ENCODE results near the gene AHCTF1.
"Not testable (repeated sequence)": the region's sequence is repeated elsewhere in the genome, so short reads cannot be mapped to it uniquely, and the experiment has no call there.

Gene AHCTF1

DNA sequence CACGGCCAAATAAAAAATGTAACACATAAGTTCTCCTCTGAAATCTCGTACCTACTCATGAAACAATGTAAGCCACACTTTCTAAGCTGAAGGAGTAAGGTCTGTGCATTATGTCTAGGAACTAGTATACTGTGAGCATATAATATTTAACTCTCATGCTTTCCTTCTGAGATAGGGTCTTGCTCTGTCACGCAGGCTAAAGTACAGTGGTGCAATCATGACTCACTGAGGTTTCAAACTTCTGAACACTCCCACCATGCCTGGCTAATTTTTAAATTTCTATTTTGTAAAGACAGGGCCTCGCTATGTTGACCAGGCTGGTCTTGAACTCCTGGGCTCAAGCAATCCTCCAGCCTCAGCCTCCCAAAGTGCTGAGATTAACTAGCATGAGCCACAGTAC, 71.3 kb downstream of the AHCTF1 start:
- no peak overlapping the region for H2AK5ac ChIP-seq (ENCODE audit: low read length, severe bottlenecking)
- no peak overlapping the region for H4K91ac ChIP-seq (ENCODE audit: low read length)
- H3K14ac ChIP-seq (ENCODE audit: low read length in 2 of 2), result no peak overlapping the region
- H3K79me1 ChIP-seq (replicated peaks; ENCODE audit: low read length, poor library complexity, severe bottlenecking), result peaks cover 9% of the 10 kb centered on the region
- no peak overlapping the region for H2AFZ ChIP-seq (ENCODE audit: low read depth, low read length)
- H3K4me3 ChIP-seq (ENCODE audit: insufficient read depth in 1 of 2, low read depth in 1 of 2, low read length in 2 of 2), result no peak overlapping the region
- no peak overlapping the region for H3K23ac ChIP-seq (ENCODE audit: low read length in 2 of 2)
- peaks cover 8 to 83% of the 10 kb centered on the region in 2 experiments for H3K36me3 ChIP-seq (ENCODE audit: control insufficient read depth in 1 of 2, insufficient read depth in 2 of 2, low read depth in 1 of 2, low read length in 2 of 2)
- H3K9ac ChIP-seq (ENCODE audit: low read length), result no peak overlapping the region
- no peak overlapping the region for H3K18ac ChIP-seq (ENCODE audit: low read depth in 1 of 2, low read length in 2 of 2)
- H3K4ac ChIP-seq (ENCODE audit: low read depth in 1 of 2, low read length in 2 of 2), result no peak overlapping the region
- no peak overlapping the region for H3K4me2 ChIP-seq (ENCODE audit: low read length, poor library complexity, severe bottlenecking)
- peak overlapping the region; percentile 26 for H3K27ac ChIP-seq (ENCODE audit: low read length, poor library complexity, severe bottlenecking)
- H3K9me3 ChIP-seq (ENCODE audit: control insufficient read depth, low read length), result no peaks in the 10 kb centered on the region
- no peak overlapping the region for H4K8ac ChIP-seq (ENCODE audit: low read length)
- H3K4me1 ChIP-seq (ENCODE audit: control insufficient read depth, insufficient read depth, low read depth, low read length), result no peaks in the 10 kb centered on the region
- H2BK120ac ChIP-seq (ENCODE audit: low read depth, low read length), result no peak overlapping the region
- H2BK15ac ChIP-seq (ENCODE audit: low read depth, poor library complexity, severe bottlenecking), result no peak overlapping the region
- no peak overlapping the region for H2BK5ac ChIP-seq (ENCODE audit: low read depth, low read length, poor library complexity, severe bottlenecking)
- no peak for DNase-seq
- WGBS, result 92% methylated on average over 1 of the region's 4 CpGs
- no peak overlapping the region for H2BK12ac ChIP-seq (ENCODE audit: low read length in 2 of 2)
- no peaks in the 10 kb centered on the region for H3K27me3 ChIP-seq (ENCODE audit: control insufficient read depth in 1 of 2, insufficient read depth in 1 of 2, low read length in 2 of 2)

DNA sequence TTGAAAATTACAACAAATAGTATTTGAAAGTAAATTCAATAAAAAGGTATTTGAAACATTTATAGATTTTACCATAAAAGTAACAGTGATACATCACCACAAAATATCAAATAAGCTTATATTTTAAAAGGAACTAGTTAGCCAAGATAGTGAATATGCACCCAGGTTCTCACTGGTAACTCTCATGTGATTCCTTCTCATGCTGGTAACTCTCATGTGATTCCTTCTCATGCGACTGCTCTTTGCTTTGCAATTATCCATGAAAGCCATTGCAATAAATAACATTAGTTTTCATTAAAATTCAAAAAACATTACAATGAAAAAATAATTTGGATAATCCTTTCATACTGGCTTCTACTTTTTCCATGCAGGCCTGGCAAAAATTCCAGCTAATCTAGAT, 75.4 kb downstream of the AHCTF1 start:
- no peak overlapping the region for H3K9ac ChIP-seq (ENCODE audit: low read length)
- no peak overlapping the region for H2BK12ac ChIP-seq (ENCODE audit: low read length in 2 of 2)
- no peaks in the 10 kb centered on the region for H3K4me1 ChIP-seq (ENCODE audit: control insufficient read depth, insufficient read depth, low read depth, low read length)
- no peak overlapping the region for H3K4ac ChIP-seq (ENCODE audit: low read depth in 1 of 2, low read length in 2 of 2)
- H3K4me2 ChIP-seq (ENCODE audit: low read length, poor library complexity, severe bottlenecking), result no peak overlapping the region
- H4K8ac ChIP-seq (ENCODE audit: low read length), result no peak overlapping the region
- no peak overlapping the region for H3K23ac ChIP-seq (ENCODE audit: low read length in 2 of 2)
- 100% methylated on average over 1 of the region's 1 CpG for WGBS
- no peak overlapping the region for H2AK5ac ChIP-seq (ENCODE audit: low read length, severe bottlenecking)
- peaks cover 9% of the 10 kb centered on the region for H3K79me1 ChIP-seq (replicated peaks; ENCODE audit: low read length, poor library complexity, severe bottlenecking)
- H2AFZ ChIP-seq (ENCODE audit: low read depth, low read length), result no peak overlapping the region
- no peaks in the 10 kb centered on the region for H3K9me3 ChIP-seq (ENCODE audit: control insufficient read depth, low read length)
- no peak overlapping the region for H3K14ac ChIP-seq (ENCODE audit: low read length in 2 of 2)
- no peak overlapping the region for H3K4me3 ChIP-seq (ENCODE audit: insufficient read depth in 1 of 2, low read depth in 1 of 2, low read length in 2 of 2)
- H2BK120ac ChIP-seq (ENCODE audit: low read depth, low read length), result no peak overlapping the region
- H3K27ac ChIP-seq (ENCODE audit: low read length, poor library complexity, severe bottlenecking), result no peak overlapping the region
- no peak overlapping the region for H4K91ac ChIP-seq (ENCODE audit: low read length)
- H3K36me3 ChIP-seq (ENCODE audit: control insufficient read depth in 1 of 2, insufficient read depth in 2 of 2, low read depth in 1 of 2, low read length in 2 of 2), result peaks cover 8 to 92% of the 10 kb centered on the region in 2 experiments
- no peak overlapping the region for H2BK15ac ChIP-seq (ENCODE audit: low read depth, poor library complexity, severe bottlenecking)
- no peak for DNase-seq
- no peak overlapping the region for H3K18ac ChIP-seq (ENCODE audit: low read depth in 1 of 2, low read length in 2 of 2)
- H2BK5ac ChIP-seq (ENCODE audit: low read depth, low read length, poor library complexity, severe bottlenecking), result no peak overlapping the region
- H3K27me3 ChIP-seq (ENCODE audit: control insufficient read depth in 1 of 2, insufficient read depth in 1 of 2, low read length in 2 of 2), result no peaks in the 10 kb centered on the region

DNA sequence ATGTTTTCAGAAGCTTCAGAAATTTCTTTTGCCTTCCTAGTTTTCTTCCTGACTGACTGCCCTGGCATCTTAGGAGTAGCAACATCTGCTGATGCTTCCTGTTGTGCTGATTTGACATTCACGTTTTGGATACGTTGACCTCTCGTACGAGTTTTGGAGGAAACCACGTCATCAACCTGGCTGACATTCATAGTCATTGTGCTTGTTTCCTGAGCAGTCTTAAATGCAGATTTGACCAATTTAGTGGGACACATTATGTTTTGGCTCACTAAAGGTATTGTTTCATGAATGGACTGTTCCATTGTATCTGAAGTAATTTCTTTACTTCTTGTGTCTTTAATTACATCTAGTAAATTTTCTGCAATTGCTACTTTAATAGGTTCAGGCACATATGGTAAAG, 81.1 kb downstream of the AHCTF1 start:
- not testable (repeated sequence) for H2AK5ac ChIP-seq (ENCODE audit: low read length, severe bottlenecking); H2BK12ac ChIP-seq (ENCODE audit: low read length in 2 of 2); H3K4me2 ChIP-seq (ENCODE audit: low read length, poor library complexity, severe bottlenecking); H3K27ac ChIP-seq (ENCODE audit: low read length, poor library complexity, severe bottlenecking); H2AFZ ChIP-seq (ENCODE audit: low read depth, low read length); H3K4me3 ChIP-seq (ENCODE audit: insufficient read depth in 1 of 2, low read depth in 1 of 2, low read length in 2 of 2); H3K14ac ChIP-seq (ENCODE audit: low read length in 2 of 2); H3K23ac ChIP-seq (ENCODE audit: low read length in 2 of 2); H4K91ac ChIP-seq (ENCODE audit: low read length); H3K18ac ChIP-seq (ENCODE audit: low read depth in 1 of 2, low read length in 2 of 2); H3K9me3 ChIP-seq (ENCODE audit: control insufficient read depth, low read length); H2BK5ac ChIP-seq (ENCODE audit: low read depth, low read length, poor library complexity, severe bottlenecking); H2BK120ac ChIP-seq (ENCODE audit: low read depth, low read length); H3K27me3 ChIP-seq (ENCODE audit: control insufficient read depth in 1 of 2, insufficient read depth in 1 of 2, low read length in 2 of 2); H3K4ac ChIP-seq (ENCODE audit: low read depth in 1 of 2, low read length in 2 of 2); H2BK15ac ChIP-seq (ENCODE audit: low read depth, poor library complexity, severe bottlenecking); H3K4me1 ChIP-seq (ENCODE audit: control insufficient read depth, insufficient read depth, low read depth, low read length); H3K9ac ChIP-seq (ENCODE audit: low read length); H4K8ac ChIP-seq (ENCODE audit: low read length); DNase-seq
- Histone ChIP-seq H3K79me1 (replicated peaks; ENCODE audit: low read length, poor library complexity, severe bottlenecking) (peaks cover 11% of the 10 kb centered on the region), H3K36me3 (ENCODE audit: control insufficient read depth in 1 of 2, insufficient read depth in 2 of 2, low read depth in 1 of 2, low read length in 2 of 2) (peaks cover 15 to 91% of the 10 kb centered on the region in 2 experiments)
- WGBS, result no CpG with 5 or more reads among the region's 5 CpGs

DNA sequence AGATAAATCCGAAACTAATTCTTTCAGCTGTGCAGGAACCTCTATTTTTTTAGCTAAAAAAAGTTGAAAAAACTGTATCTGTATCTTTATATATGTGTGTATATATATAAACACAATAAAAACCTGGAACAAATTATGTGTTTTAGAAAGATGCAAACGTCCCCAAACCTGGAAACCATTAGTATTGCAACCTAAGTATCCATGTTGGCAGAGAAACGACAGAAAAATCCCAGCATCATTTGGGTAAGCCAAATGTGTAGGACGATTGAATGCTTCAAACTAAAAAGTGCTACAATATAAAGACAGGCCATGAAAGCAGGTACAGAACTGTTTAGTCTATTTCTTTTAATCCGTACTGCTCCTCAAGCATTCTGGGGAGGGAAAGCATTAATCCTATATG, 87.9 kb downstream of the AHCTF1 start:
- Histone ChIP-seq H4K8ac (ENCODE audit: low read length) (no peak overlapping the region), H3K4me3 (ENCODE audit: insufficient read depth in 1 of 2, low read depth in 1 of 2, low read length in 2 of 2) (no peak overlapping the region), H3K23ac (ENCODE audit: low read length in 2 of 2) (no peak overlapping the region), H2AK5ac (ENCODE audit: low read length, severe bottlenecking) (no peak overlapping the region), H3K27ac (ENCODE audit: low read length, poor library complexity, severe bottlenecking) (no peak overlapping the region), H3K4me2 (ENCODE audit: low read length, poor library complexity, severe bottlenecking) (no peak overlapping the region), H4K91ac (ENCODE audit: low read length) (no peak overlapping the region), H2BK5ac (ENCODE audit: low read depth, low read length, poor library complexity, severe bottlenecking) (no peak overlapping the region), H3K14ac (ENCODE audit: low read length in 2 of 2) (no peak overlapping the region), H2BK12ac (ENCODE audit: low read length in 2 of 2) (no peak overlapping the region), H3K9ac (ENCODE audit: low read length) (no peak overlapping the region), H2BK120ac (ENCODE audit: low read depth, low read length) (no peak overlapping the region), H3K4ac (ENCODE audit: low read depth in 1 of 2, low read length in 2 of 2) (no peak overlapping the region), H2BK15ac (ENCODE audit: low read depth, poor library complexity, severe bottlenecking) (no peak overlapping the region), H2AFZ (ENCODE audit: low read depth, low read length) (no peak overlapping the region), H3K36me3 (ENCODE audit: control insufficient read depth in 1 of 2, insufficient read depth in 2 of 2, low read depth in 1 of 2, low read length in 2 of 2) (peaks cover 20 to 83% of the 10 kb centered on the region in 2 experiments), H3K27me3 (ENCODE audit: control insufficient read depth in 1 of 2, insufficient read depth in 1 of 2, low read length in 2 of 2) (no peaks in the 10 kb centered on the region), H3K79me1 (replicated peaks; ENCODE audit: low read length, poor library complexity, severe bottlenecking) (peaks cover 8% of the 10 kb centered on the region), H3K18ac (ENCODE audit: low read depth in 1 of 2, low read length in 2 of 2) (no peak overlapping the region), H3K9me3 (ENCODE audit: control insufficient read depth, low read length) (no peaks in the 10 kb centered on the region), H3K4me1 (ENCODE audit: control insufficient read depth, insufficient read depth, low read depth, low read length) (no peaks in the 10 kb centered on the region)
- WGBS, result 95% methylated on average over 4 of the region's 5 CpGs
- DNase-seq, result no peak
